Activated T-helper 1 cell treated with Interleukin-2 at 50 U/mL for 16 hours (primary cell): ENCODE data around the gene CCL26.
A peak's percentile ranks its signal among the peaks of the same experiment; 100 is the strongest.
"Not testable (repeated sequence)": the region's sequence is repeated elsewhere in the genome, so short reads cannot be mapped to it uniquely, and the experiment has no call there.

ENCODE experiments used
- DNase-seq: peaks from one replicate; pipeline ENCODE4 v3.0.0-alpha.2; 2020; ENCODE audit warnings: low read depth

Gene CCL26

GRCh38 chr7:75792567-75792966 is 20.6 kb upstream of the CCL26 start:
- DNase-seq: not testable (repeated sequence)

DNA sequence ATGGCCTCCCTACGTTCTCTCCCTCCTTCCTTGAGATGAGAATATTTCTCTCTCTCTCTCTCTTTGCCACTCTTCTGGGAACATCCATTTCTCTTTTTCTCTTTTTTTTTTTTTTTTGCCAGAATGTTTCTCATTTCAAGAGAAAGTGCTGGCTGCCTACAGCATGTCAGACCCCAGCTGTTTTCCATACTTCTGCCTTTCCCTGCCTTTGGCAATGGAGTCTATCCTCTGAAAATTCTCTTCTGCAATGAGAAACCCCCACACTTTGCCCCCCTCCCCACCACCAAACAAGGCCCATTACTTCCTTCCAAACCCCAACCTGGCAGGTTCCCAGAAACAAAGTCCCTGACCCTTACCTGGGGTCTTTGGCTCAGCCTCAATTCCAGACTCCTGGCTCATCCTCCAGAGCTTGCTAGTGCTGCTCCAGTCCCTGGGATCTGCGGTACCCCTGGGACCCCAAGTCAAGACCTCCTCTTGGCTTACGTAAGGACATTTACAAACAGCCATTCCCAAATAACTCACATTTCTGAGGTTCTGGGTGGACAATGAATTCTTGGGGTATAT is 17.4 kb upstream of the CCL26 start:
- DNase-seq: no peak

GRCh38 chr7:75788154-75788847 is 16.3 kb upstream of the CCL26 start:
- DNase-seq: not testable (repeated sequence)

- not testable (repeated sequence) for DNase-seq
Measured at GRCh38 chr7:75783058-75783457, 11.0 kb upstream of the CCL26 start.

GRCh38 chr7:75780647-75781273 is 8.7 kb upstream of the CCL26 start:
- DNase-seq: not testable (repeated sequence)

- not testable (repeated sequence) for DNase-seq
Measured at GRCh38 chr7:75779516-75779915, 7.5 kb upstream of the CCL26 start.

DNA sequence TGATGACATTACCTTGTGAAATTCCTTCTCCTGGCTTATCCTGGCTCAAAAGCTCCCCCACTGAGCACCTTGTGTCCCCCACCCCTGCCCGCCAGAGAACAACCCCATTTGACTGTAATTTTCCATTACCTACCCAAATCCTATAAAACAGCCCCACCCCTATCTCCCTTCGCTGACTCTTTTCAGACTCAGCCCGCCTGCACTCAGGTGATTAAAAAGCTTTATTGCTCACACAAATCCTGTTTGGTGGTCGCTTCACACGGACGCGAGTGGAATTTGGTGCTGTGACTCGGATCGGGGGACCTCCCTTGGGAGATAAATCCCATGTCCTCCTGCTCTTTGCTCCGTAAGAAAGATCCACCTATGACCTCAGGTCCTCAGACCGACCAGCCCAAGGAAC is 7.0 kb upstream of the CCL26 start:
- DNase-seq: not testable (repeated sequence)

- peak; percentile 11 for DNase-seq
Measured at GRCh38 chr7:75776295-75776971, 4.4 kb upstream of the CCL26 start.

GRCh38 chr7:75773958-75774357 is 1.9 kb upstream of the CCL26 start:
- not testable (repeated sequence) for DNase-seq

- DNase-seq: no peak
Measured at GRCh38 chr7:75771224-75771623, 787 bp downstream of the CCL26 start.

- no peak for DNase-seq
Measured at GRCh38 chr7:75762350-75762917, 9.6 kb downstream of the CCL26 start.

- not testable (repeated sequence) for DNase-seq
Measured at GRCh38 chr7:75761801-75762200, 10.2 kb downstream of the CCL26 start.

DNA sequence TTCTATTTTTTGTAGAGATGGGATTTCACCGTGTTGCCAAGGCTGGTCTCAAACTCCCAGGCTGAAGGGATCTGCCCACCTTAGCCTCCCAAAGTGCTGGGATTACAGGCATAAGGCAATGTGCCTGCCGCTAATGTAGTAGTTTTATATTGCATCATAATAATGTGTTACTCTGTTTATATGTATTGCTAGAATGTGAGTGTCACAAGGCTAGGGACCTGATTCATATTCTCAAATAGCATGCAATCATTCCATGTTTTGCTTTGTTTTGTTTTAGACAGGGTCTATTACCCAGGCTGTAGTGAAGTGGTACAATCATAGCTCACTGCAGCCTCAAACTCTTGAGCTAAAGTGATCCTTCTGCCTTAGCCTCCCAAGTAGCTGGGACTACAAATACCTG is 13.5 kb downstream of the CCL26 start:
- no peak for DNase-seq

DNA sequence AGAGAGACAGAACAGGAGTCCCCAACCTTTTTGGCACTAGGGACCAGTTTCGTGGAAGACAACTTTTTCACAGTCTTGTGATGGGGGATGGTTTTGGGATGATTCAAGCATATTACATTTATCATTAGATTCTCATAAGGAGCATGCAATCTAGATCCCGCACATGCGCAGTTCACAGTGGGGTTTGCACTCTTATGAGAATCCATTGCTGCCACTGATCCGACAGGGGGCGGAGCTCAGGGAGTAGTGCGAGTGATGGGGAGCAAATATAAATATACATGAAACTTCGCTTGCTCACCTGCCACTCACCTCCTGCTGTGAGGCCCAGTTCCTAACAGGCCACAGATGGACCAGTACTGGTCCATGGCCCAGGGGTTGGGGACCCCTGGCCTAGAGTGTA is 14.2 kb downstream of the CCL26 start:
- no peak for DNase-seq

DNA sequence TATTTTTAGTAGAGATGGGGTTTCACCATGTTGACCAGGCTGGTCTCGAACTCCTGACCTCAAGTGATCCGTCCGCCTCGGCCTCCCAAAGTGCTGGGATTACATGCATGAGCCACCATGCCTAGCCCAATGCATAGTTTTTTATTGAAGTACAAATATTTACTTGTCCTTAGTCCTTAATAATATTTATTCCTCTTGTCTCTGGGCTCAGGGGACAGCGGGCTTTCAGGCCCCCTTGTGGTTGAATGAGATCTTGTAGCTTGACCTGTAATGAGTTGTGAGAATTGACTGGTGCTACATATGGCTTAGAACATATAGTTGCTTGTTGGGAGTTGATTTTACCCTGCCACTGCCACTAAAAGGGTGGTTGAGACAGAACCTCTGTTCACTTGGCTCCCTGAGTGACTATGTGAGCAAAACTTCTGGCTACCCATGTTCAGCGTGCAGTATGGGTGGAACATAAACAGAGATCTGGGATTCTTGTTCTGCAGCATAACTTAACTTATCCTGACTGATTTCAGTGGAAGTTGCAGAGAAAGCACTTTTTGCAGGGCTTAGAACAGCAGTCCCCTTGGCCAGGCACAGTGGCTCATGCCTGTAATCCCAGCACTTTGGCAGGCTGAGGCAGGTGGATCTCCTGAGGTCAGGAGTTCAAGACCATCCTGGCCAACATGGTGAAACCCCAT is 14.9 kb downstream of the CCL26 start:
- DNase-seq: no peak

- no peak for DNase-seq
Measured at GRCh38 chr7:75756206-75756990, 15.6 kb downstream of the CCL26 start.

GRCh38 chr7:75743455-75743859 is 28.6 kb downstream of the CCL26 start:
- DNase-seq: no peak

GRCh38 chr7:75740846-75741497 is 31.0 kb downstream of the CCL26 start:
- DNase-seq: no peak

DNA sequence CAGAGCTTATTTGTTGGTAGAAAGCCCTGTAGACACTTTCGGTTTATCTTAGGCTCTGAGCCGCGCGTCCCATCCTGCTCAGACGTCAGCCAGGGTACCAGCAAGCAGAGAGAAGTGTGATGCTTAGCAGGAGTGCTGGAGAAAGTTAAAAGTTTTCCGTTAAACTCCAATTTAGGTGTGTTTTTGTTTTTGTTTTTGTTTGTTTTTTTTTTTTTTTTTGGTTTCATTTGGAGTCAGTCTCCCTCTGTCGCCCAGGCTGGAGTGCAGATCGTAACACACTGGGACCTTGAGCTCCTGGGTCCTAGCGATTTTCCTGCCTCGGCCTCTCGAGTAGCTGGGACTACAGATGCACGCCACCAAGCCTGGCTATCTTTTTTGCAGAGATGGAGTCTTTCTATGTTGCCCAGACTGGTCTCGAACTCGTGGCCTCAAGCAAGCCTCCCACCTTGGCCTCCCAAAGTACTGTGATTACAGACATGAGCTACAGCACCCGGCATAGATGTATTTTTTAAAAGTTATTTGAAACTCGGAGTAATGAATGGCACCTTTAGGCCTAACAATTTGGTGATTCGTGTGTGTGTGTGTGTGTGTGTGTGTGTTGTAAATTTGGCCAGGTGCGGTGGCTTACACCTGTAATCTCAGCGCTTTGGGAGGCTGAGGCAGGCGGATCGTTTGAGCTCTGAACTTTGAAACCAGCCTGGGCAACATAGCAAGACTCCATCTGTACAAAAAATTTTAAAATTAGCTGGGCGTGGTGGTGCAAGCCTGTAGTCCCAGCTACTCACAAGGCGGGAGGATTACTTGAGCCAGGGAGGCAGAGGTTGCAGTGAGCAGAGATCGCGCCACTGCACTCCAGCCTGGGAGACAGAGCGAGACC is 32.0 kb downstream of the CCL26 start:
- DNase-seq: no peak
